Left cardiac atrium (tissue), 4 donors: ENCODE measurements around the gene CIB4. TPM values are rescaled to one million over a fixed set of nuclear protein-coding genes. Genes with fewer than 3 reads are reported as not detected.
"Not testable (repeated sequence)": the region's sequence is repeated elsewhere in the genome, so short reads cannot be mapped to it uniquely, and the experiment has no call there.

ENCODE experiments used
- ATAC-seq, 2 donors: fragments of 200-7000 bp; cut with Tn5 transposase; one replicate each; pipeline ENCODE4 v1.9.1; 2020; ENCODE audit warnings: mild to moderate bottlenecking in 2 of 2, moderate library complexity in 2 of 2
- DNase-seq: peaks from one replicate; pipeline ENCODE4 v3.0.0-alpha.2; 2020
- intact Hi-C, 2 donors: fragments of 100-400 bp; cut with DNase I; formaldehyde crosslinking; loops; one replicate each; pipeline versions ENCODE4 v1.14.1 to v1.15.1; 2022 to 2023
- total RNA-seq, 2 donors: library from RNA; stranded (reverse); fragmentation: NEBNext Ultra II Directional; extraction: Animal tissue kit (Norgen Biotek cat#: 25700); gene quantifications; one replicate each; pipeline ENCODE4 v1.2.1, GENCODE V29; 2021
- donor health status: DM: no; HTN: yes; CAD: no.
- donor health status: DM: no; HTN: yes; CAD: no; lungs with severe emphysema.
- donor health status: DM: yes; HTN: yes; CAD: no.
- donor health status: Dilated cardiomyopathy.

Gene CIB4
- total RNA-seq, 2 donors from 2014 or later, result 0.44 TPM; not detected in 1

- no peak for DNase-seq
- intact Hi-C loops, result no loop called here
- ATAC-seq, result no peak
These were observed 27.9 kb upstream of the CIB4 start for GRCh38 chr2:26668856-26669750.

DNA sequence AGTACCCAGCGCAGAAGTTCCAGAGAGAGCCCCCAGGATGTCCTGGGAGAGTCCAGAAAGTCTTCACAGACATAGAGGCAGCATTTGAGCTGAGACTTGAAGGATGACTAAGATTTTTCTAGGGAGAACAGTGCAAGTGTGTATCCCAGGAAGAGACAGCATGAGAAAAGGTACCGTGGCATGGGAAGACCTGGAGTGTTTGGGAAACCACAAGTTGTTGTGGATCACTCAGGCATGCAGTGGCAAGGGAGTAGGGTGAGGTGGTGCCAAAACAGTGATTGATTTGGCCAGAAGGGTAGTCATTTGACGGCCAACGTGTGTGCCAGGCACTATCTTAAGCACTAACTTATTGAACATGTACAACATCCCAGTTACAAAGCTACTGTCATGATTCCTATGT is 26.9 kb upstream of the CIB4 start:
- ATAC-seq (no peak), DNase-seq (no peak)
- intact Hi-C loops, result no loop called here

- intact Hi-C loops, result no loop called here
- ATAC-seq (no peak), DNase-seq (no peak)
These were observed 25.5 kb upstream of the CIB4 start for GRCh38 chr2:26666671-26667070.

DNA sequence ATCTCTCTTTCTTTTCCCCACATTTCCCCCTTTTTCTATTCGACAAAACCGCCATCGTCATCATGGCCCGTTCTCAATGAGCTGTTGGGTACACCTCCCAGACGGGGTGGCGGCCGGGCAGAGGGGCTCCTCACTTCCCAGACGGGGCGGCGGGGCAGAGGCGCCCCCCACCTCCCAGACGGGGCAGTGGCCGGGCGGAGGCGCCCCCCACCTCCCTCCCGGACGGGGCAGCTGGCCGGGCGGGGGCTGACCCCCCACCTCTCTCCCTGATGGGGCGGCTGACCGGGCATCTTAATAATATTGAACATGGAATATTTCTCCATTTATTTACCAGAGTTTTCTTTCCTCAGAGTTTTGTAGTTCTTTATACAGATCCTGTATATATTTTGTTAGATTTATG is 24.1 kb upstream of the CIB4 start:
- DNase-seq, intact Hi-C loops, ATAC-seq: not testable (repeated sequence)

GRCh38 chr2:26660363-26660962 is 19.3 kb upstream of the CIB4 start:
- no peak for ATAC-seq
- intact Hi-C loops, result no loop called here

DNA sequence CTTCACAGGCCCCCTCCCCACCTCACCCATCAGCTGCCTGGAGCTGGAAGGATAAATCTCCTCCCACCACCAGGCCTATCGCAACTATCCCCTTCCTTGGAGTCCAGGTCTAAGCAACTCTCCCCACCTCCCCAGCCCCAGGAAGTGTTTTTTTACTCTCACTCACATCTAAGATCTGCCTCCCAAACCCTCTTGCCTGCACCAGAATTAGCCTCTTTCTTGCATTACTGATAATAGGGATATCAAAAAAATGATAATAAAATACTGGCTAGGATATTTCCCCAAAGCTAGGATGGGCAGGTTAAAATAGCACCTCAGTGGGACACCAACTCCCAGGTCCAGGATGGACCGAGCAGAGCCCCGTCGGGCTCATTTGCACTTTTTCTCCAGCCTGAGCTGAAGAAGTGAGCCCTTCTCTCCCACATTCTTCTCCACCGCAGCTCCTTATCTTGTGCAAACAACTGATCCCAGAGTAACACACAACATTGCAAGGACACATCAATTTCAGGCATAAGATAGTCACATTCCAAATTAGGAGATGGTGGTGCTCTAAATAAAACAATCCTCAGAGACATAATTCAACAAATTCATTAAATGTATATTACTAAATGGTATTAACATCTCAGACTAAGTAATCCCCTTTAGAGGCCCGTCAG is 17.7 kb upstream of the CIB4 start:
- intact Hi-C loops, result no loop called here
- DNase-seq (no peak), ATAC-seq (no peak)

More at GRCh38 chr2:26660363-26660962, 19.3 kb upstream of the CIB4 start:
- DNase-seq, result no peak

GRCh38 chr2:26657265-26657664 is 16.1 kb upstream of the CIB4 start:
- intact Hi-C loops, result no loop called here
- ATAC-seq (no peak), DNase-seq (no peak)

DNA sequence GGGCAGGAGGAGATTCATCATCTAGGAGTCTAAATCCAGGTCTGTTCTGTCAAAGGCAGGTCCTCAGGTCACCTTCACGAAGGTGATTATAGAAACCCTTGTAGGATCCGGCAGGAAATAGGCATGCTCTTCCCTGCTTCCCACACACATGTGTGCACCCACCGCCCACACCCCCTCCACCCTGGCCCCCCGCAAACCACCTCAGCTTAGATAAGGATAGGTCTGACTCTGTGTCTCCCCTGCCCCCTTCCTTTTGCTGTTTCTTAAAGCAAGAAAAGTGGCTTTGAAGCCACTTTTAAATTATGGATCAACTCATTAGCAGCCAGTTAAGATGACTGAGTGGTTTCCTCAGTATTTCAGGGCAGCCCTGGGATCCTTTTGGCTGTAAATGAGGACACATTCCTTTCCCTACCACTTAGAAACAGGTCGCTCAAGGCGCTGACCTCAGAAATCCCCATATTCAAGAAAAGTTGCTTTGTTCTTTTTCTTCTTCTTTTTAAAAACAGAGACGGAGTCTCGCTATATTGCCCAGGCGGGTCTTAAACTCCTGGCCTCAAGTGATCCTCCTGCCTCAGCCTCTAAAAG is 14.5 kb upstream of the CIB4 start:
- intact Hi-C loops, result no loop called here
- ATAC-seq (no peak), DNase-seq (no peak)

GRCh38 chr2:26655120-26655519 is 14.0 kb upstream of the CIB4 start:
- DNase-seq, intact Hi-C loops, ATAC-seq: not testable (repeated sequence)

- ATAC-seq (no peak), DNase-seq (no peak)
- intact Hi-C loops, result no loop called here
These were observed 12.8 kb upstream of the CIB4 start for GRCh38 chr2:26654061-26654340.

DNA sequence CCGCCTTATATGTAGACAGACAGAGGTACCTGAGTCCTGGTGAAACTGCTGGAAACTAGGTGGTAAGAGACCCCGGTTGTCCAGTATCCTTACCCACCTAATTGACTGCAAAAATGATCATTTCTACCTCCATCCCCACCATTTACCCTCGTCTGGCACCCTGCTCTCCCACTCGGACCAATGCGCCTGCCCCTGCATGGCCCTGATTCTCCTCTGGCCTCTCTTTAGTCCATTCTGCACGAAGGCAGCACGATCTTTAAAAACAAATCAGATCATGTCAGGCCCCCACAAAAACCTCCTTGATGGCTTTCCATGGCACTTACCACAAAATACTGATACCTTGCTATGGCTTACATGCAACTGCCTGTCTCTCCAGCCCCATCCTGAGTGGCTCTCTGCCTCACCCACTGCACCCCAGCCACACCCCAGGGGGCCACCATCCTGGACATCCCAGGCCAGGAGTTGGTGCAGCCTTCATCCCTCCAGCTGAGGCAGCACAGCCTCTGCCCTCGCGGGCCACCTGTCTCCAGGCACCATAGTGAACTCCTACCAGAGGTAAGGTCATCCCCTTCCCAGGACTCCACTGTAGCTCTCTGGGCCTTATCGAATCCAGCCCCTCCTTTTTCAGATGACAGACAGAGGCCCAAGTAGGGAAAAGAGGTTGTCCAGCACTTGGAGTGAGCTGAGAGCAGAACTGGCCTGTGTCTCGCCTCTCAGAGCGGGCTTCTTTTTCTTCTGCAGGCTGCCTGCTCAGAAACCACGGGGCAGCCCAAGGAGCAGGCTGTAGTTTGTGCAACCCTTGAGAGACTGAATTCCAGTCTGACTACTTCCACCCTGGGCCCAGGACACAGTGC is 12.3 kb upstream of the CIB4 start:
- intact Hi-C loops, result no loop called here
- no peak for ATAC-seq
- no peak for DNase-seq

DNA sequence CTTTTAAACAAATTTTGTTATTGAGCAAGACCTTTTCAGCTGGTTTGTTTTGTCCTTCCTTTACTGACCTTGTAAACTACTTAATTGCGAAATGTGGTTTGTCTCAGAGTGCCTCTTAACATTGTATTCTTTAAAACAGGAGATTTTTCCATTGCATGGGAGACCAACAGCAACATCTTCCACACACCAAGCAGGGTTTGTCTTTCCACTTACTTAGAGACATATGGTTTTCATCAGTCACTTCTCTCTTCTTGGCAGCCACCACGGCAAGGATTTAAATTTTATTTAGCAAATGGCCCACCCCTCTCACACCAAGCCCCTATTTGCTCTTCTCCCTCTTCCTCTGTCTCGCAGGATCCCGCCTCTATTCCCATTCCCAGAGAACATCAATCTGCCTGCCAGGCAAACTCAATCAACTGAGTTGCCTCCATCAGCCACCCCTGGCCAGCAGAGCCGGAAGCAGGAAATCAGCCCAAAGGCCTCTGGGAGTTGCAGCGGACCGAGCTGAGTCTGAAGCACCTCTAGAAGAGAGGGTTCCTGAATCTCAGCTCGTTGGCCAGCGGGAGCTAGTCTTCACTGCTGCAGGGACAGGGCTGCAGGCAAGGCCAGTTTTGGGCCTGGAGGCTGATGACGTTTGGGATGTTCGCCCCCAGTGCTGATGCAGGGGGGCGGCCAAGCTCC is 11.3 kb upstream of the CIB4 start:
- ATAC-seq, result peak in 1 of 2 donors; percentile 21
- intact Hi-C loops, result no loop called here
- DNase-seq, result no peak

DNA sequence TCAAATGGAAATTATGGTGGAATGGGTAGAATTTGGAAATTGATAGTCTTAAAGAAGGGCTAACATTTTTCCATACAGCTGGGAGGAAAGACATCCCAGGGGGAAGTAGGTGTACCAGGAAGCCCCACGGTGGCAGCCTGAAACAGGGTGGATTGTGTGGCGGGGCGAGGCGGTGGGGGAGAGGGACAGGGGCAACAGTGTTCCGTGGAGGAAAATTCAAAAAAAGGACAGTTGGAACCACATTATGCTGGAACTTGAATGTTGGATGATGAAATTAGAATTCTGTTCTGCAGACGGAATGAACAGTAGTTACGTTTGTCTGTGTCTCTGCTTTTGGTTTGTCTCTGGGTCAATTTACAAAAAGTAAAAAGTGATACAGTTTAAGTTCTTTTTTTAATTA is 10.6 kb upstream of the CIB4 start:
- no peak for DNase-seq
- intact Hi-C loops, result no loop called here
- no peak for ATAC-seq

- DNase-seq, result no peak
- intact Hi-C loops, result no loop called here
- ATAC-seq, result no peak
These were observed 10.3 kb upstream of the CIB4 start for GRCh38 chr2:26651470-26651771.

DNA sequence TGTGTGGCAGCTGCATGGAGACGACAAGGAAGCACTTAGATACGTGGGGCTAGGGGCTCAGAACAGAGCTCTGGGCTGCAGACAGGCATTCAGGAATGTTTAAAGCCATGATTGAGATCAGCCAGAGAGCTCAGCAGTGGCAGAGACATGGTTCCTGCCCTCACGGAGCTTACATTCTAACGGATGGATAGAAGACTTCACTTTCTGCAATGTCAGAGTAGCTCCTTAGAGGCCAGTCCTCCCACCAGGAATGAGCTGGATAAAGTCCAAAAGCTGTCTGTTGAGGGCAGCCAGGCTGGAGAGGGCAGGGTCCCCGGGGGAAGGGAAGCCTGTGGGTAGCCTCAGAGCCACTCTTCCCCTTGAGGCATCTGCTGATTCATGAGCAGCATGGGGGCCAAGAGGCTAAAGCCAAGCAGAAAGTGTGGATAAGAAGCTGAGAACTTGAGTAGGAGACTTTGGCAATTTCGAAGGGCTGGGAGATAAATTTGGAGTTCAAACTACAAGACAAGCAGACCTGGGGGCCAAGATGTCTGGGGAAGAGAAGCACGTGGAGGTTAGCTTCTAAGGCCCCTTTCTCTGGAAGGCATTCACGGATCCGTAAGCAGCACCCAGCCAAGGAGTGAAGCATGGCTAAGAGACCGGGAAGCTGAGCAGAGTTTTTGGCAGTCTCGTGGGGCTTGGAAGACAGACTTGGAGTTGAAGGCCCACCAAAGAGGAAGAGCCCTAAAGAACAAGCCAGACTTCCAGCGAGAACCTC is 9.7 kb upstream of the CIB4 start:
- intact Hi-C loops, result no loop called here
- DNase-seq, result no peak
- no peak for ATAC-seq

- no peak for ATAC-seq
- intact Hi-C loops, result no loop called here
- DNase-seq, result no peak
These were observed 9.0 kb upstream of the CIB4 start for GRCh38 chr2:26649992-26650712.

- intact Hi-C loops, result no loop called here
- ATAC-seq (no peak), DNase-seq (no peak)
These were observed 8.2 kb upstream of the CIB4 start for GRCh38 chr2:26649322-26649721.

- DNase-seq (no peak), ATAC-seq (no peak)
- intact Hi-C loops, result no loop called here
These were observed 7.3 kb upstream of the CIB4 start for GRCh38 chr2:26648516-26648915.
